Bronchial epithelial cell (primary cell): Measurements from ENCODE around the gene PWWP3B. TPM values are rescaled to one million over a fixed set of nuclear protein-coding genes. Genes with fewer than 3 reads are reported as not detected.
A peak's percentile ranks its signal among the peaks of the same experiment; 100 is the strongest.

Source experiments
- DNase-seq: peaks from one replicate; pipeline ENCODE4 v3.0.0-alpha.2; 2010; ENCODE audit warnings: low read depth
- FAIRE-seq: peaks from 2 replicates; lab custom pipeline; 2011; peaks lifted over from hg19 to GRCh38; lab: Jason Lieb, UNC
- H3K27me3 ChIP-seq: 2 replicates; pipeline ENCODE4 v1.5.1; 2011; ENCODE audit warnings: low read length; ENCODE audit not compliant: control insufficient read depth, insufficient read depth
- H3K36me3 ChIP-seq: 2 replicates; pipeline ENCODE4 v1.5.1; 2011; ENCODE audit warnings: low read length; ENCODE audit not compliant: control insufficient read depth, insufficient read depth
- H3K4me3 ChIP-seq: 2 replicates; pipeline ENCODE4 v1.5.1; 2011; ENCODE audit warnings: mild to moderate bottlenecking, low read depth, low read length, control low read depth
- total RNA-seq: library from RNA; depleted of rRNA; stranded (reverse); fragments of >200 nt; gene quantifications from 2 replicates; pipeline ENCODE4 v1.2.1, GENCODE V29; 2014
- TF ChIP-seq, protein P1 (sequence below): IDR thresholded peaks from 2 replicates; pipeline ENCODE4 v1.5.1; 2011; ENCODE audit warnings: mild to moderate bottlenecking, moderate library complexity, low read length, control low read depth, inconsistent platforms; ENCODE audit not compliant: insufficient read depth, severe bottlenecking

Gene PWWP3B
- total RNA-seq, 1 donor from 2014 or later = under 0.01 TPM

DNA sequence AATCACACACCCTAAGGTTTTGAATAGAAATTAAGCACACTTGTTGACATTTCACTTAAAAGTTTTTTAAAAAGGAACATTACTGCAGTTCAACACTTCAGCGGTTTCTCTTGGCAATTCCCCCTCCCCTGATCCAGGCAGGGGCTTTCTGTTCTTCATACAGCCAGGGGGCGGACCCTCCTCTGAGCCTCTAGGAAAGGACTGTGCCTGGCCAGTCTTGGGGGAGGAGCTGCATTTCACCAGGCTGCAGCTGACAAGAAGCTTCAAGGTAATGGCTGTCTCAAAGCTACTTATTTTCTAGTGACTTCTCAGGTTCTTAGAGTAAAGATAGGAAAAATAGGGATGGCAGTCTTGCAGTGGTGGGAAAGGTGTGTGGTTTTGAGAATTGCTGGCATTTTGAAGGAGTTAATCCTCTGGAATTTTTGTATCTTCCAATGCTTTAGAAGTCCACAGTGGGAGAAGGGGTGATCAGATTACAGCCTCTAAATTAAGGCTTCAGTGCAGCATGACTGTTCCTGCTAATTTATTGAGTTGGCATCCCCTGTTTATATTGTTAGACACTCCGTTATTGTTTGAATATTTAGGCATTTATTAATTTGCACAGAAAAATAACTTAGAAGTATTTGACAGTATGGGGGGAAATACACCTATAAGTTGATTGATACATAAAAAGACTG lies 33.5 kb downstream of the PWWP3B start:
- Histone ChIP-seq H3K36me3 (no peaks in the 10 kb centered on the region), H3K4me3 (no peak overlapping the region), H3K27me3 (no peaks in the 10 kb centered on the region)
- DNase-seq (no peak), FAIRE-seq (no peak)
- TF ChIP-seq, protein P1, sequence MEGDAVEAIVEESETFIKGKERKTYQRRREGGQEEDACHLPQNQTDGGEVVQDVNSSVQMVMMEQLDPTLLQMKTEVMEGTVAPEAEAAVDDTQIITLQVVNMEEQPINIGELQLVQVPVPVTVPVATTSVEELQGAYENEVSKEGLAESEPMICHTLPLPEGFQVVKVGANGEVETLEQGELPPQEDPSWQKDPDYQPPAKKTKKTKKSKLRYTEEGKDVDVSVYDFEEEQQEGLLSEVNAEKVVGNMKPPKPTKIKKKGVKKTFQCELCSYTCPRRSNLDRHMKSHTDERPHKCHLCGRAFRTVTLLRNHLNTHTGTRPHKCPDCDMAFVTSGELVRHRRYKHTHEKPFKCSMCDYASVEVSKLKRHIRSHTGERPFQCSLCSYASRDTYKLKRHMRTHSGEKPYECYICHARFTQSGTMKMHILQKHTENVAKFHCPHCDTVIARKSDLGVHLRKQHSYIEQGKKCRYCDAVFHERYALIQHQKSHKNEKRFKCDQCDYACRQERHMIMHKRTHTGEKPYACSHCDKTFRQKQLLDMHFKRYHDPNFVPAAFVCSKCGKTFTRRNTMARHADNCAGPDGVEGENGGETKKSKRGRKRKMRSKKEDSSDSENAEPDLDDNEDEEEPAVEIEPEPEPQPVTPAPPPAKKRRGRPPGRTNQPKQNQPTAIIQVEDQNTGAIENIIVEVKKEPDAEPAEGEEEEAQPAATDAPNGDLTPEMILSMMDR = no peak

DNA sequence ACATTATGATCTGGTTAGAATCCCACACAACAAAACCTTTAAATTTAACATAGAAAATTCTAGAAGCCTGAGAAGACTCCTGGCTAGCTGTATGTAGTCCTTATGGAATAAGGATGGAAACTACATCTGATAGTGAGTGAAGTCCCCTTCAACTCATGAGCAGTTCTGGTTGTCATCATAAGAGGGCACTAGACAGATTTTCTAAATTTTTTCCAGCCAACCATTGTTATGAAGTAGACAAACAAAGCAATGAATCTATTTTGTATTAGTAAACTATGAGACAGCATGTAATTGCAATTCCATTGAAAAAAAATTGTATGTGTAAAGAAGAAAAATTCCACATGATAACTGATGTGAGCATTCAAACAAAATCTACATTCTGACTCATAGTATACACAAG lies 35.2 kb downstream of the PWWP3B start:
- Histone ChIP-seq H3K36me3 (no peaks in the 10 kb centered on the region), H3K4me3 (no peak overlapping the region), H3K27me3 (no peaks in the 10 kb centered on the region)
- TF ChIP-seq, protein P1 = peak; percentile 6
- DNase-seq (peak; percentile 46), FAIRE-seq (no peak)

DNA sequence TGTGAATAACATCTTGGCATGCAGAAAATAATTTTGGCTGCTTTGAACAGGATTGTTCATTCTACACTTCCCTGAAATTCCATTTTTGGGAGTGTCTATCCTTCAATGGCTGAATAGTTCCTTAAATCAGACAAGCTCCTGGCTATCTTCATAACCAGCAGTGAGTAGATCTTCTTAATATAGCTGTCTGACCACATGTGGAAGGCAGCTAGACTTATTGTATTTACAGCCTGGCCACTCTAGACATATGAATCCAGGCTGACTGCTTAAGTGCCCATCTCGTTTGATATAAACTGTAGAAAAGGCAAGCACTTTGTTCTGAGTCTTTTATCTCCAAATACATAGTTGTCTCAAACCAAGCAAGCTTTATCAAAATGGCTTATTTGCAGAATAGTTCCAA lies 40.0 kb downstream of the PWWP3B start:
- FAIRE-seq = no peak
- no peak for DNase-seq
- Histone ChIP-seq H3K4me3 (no peak overlapping the region), H3K36me3 (no peaks in the 10 kb centered on the region), H3K27me3 (no peaks in the 10 kb centered on the region)
- TF ChIP-seq, protein P1 = no peak

Other genes starting within 250 kb of the PWWP3B start
- not detected in 2 replicates for gene SERPINA7, start 129.6 kb upstream of the PWWP3B start, total RNA-seq